Heart right ventricle (tissue), 16 donors: ENCODE measurements around the gene STK40. TPM values are rescaled to one million over a fixed set of nuclear protein-coding genes. Genes with fewer than 3 reads are reported as not detected.

ENCODE experiments used
- ATAC-seq, 8 donors: fragments of 200-7000 bp; cut with Tn5 transposase; one replicate each; pipeline ENCODE4 v1.9.1; 2020; ENCODE audit warnings: mild to moderate bottlenecking in 8 of 8, moderate library complexity in 8 of 8, moderate number of reproducible peaks in 1 of 8
- DNase-seq, 2 donors: peaks; one replicate each; pipeline ENCODE4 v3.0.0-alpha.2; 2020
- H3K27ac ChIP-seq, 10 donors: fragments of 200-600 bp; sonication (generic) in 2 of 10; one replicate each; pipeline versions ENCODE4 v1.5.0 to v1.8.0; 2020 to 2022; ENCODE audit warnings: mild to moderate bottlenecking in 3 of 10
- H3K27me3 ChIP-seq, 7 donors: fragments of 200-600 bp; one replicate each; pipeline ENCODE4 v1.8.0; 2021 to 2022; ENCODE audit warnings: mild to moderate bottlenecking in 2 of 7
- H3K36me3 ChIP-seq, 9 donors: fragments of 200-600 bp; sonication (generic) in 1 of 9; one replicate each; pipeline versions ENCODE4 v1.5.0 to v1.8.0; 2020 to 2022; ENCODE audit warnings: mild to moderate bottlenecking in 2 of 9
- H3K4me1 ChIP-seq, 9 donors: fragments of 200-600 bp; sonication (generic) in 1 of 9; one replicate each; pipeline versions ENCODE4 v1.5.0 to v1.8.0; 2020 to 2022; ENCODE audit warnings: mild to moderate bottlenecking in 4 of 9
- H3K4me3 ChIP-seq, 10 donors: fragments of 200-600 bp; sonication (generic) in 2 of 10; one replicate each; pipeline versions ENCODE4 v1.5.0 to v1.8.0; 2020 to 2022; ENCODE audit warnings: mild to moderate bottlenecking in 7 of 10, moderate library complexity in 2 of 10
- H3K9me3 ChIP-seq, 11 donors: fragments of 200-600 bp in 10 of 11; sonication (generic) in 2 of 11; one replicate each; pipeline versions ENCODE4 v1.5.0 to v1.8.0; 2013 to 2022; ENCODE audit warnings: mild to moderate bottlenecking in 2 of 11, control low read depth in 1 of 11, moderate library complexity in 1 of 11
- WGBS, 2 donors: extraction: QIAGEN DNeasy Blood & Tissue Kit; methylation state at CpG; one replicate each; pipeline ENCODE4 v1.1.7; 2013; ENCODE audit warnings: inconsistent platforms in 1 of 2; 5-methylcytosine and 5-hydroxymethylcytosine counted together
- intact Hi-C, 10 donors: fragments of 100-400 bp; cut with DNase I; formaldehyde crosslinking; loops; one replicate each; pipeline versions ENCODE4 v1.11.1 to v1.14.2; 2022
- polyA plus RNA-seq, 2 donors: library from polyadenylated mRNA; stranded (reverse); fragments of 200-250 nt; gene quantifications; one replicate each; pipeline ENCODE4 v1.2.3, GENCODE V29; 2013
- total RNA-seq, 10 donors: library from RNA; stranded (reverse); fragmentation: NEBNext Ultra II Directional in 3 of 10; extraction: Animal tissue kit (Norgen Biotek cat#: 25700) in 3 of 10; gene quantifications; one replicate each; pipeline versions ENCODE4 v1.2.1 to v1.2.4, GENCODE V29; 2021 to 2023
- TF ChIP-seq, protein P1 (sequence below), 9 donors: fragments of 200-600 bp; sonication (generic) in 2 of 9; IDR thresholded peaks; one replicate each; pipeline versions ENCODE4 v1.5.0 to v1.8.0; 2021 to 2022; ENCODE audit warnings: antibody characterized with exemption in 9 of 9, mild to moderate bottlenecking in 5 of 9, moderate library complexity in 1 of 9
- donor health status: Arrhythmogenic right ventricular cardiomyopathy.
- donor health status: ischemic (EF 13 %, LVEDD 7.1; RV severe dilation, severe dysfunction).
- donor health status: healthy with polysubstance abuse.
- donor health status: DM: no; HTN: yes; CAD: no.
- donor health status: DM: no; HTN: no; CAD: no.
- donor health status: ischemic (EF 25% LVEDD 6.9; RV normal size, moderate dysfunction).
- donor health status: ischemic (EF 25% LVEDD 5.7; RV mildly dilated, moderate dysfunction).
- donor health status: healthy.
- donor health status: DM: yes; HTN: yes; CAD: no.
- donor health status: Ischemic cardiomyopathy.
- donor health status: ischemic (EF 35%, LVEDD 5.7; RV mildly dilated, moderate dysfunction).
- donor health status: nonischemic (EF 11% LVEDD 7.7; RV severe dilation, severe dysfunction).
- donor health status: DM: yes; HTN: yes; CAD: no.
- donor health status: PGD.
- donor health status: ischemic (EF 29% LVEDD 5.4; RV normal size, mild dysfunction).
- donor health status: nonischemic (EF 23%, LVEDD 6.1; RV moderate dilation, normal function).

STK40 gene
- total and polyA plus RNA-seq, 12 donors: 15.5 to 81.6 (median 57.3) TPM

DNA sequence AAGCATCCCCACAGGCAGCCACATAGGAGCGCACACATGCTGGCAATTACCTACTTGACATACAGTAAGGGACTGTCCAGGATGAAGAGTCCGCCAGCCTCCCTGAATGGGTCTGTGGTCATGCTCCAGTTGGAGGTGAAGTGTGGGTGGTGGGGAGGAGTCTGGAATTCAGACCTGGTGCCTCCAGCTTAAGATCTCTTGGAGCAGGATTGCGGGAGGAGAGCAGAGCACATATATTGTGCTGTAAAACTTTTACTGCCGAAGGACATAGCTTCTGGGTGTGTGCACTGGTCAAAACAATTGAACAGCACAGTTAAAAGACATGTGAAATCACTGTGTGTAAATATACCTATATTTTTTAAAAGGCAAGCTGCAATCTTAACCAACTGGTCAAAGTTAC is 17.9 kb downstream of the STK40 start:
- H3K4me3 ChIP-seq: no peak overlapping the region

DNA sequence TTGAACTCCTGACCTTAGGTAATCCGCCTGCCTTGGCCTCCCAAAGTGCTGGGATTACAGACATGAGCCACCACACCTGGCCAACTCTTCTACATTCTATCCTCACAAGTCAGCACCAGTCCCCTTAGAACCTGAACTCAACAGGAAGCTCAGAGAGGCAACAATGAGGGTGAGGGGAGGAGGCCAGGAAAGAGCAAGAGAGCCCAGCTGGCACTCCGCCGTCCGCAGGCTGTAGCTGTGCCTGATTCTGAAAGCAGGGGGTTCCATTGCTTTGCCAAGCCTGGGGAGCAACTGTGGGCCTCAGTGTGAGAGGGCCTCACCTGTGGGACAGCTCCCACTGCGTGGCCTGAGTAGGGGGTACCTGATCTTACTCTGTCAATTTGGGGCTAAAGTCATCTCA is 18.7 kb downstream of the STK40 start:
- H3K27ac ChIP-seq: peak overlapping the region in 8 of 10 donors; percentile 15 to 83 (median 69)
- intact Hi-C loops: loop anchor here in 5 of 10 donors (5.0 to 10.0 kb wide), 4 partner anchors 40 to 62 kb away; partner anchors contain the start of genes SH3D21 (in 3 of the 5) and EVA1B (in 1 of the 5)

More for the DNA sequence above, 17.9 kb downstream of the STK40 start:
- Histone ChIP-seq H3K9me3 (no peaks in the 10 kb centered on the region), H3K36me3 (peaks cover 0 to 36% (median 0%) of the 10 kb centered on the region in 9 donors), H3K4me1 (peaks cover 27 to 78% (median 51%) of the 10 kb centered on the region in 9 donors), H3K27me3 (no peaks in the 10 kb centered on the region), H3K27ac (peak overlapping the region in 3 of 10 donors; percentile 70 to 83 (median 73))
- intact Hi-C loops: loop anchor here in 5 of 10 donors (5.0 to 10.0 kb wide), 4 partner anchors 40 to 63 kb away; partner anchors contain the start of genes SH3D21 (in 3 of the 5) and EVA1B (in 1 of the 5)
- no peak for DNase-seq
- WGBS, 2 donors: 94 to 96% methylated on average over 4 of the region's 4 CpGs
- TF ChIP-seq, protein P1, sequence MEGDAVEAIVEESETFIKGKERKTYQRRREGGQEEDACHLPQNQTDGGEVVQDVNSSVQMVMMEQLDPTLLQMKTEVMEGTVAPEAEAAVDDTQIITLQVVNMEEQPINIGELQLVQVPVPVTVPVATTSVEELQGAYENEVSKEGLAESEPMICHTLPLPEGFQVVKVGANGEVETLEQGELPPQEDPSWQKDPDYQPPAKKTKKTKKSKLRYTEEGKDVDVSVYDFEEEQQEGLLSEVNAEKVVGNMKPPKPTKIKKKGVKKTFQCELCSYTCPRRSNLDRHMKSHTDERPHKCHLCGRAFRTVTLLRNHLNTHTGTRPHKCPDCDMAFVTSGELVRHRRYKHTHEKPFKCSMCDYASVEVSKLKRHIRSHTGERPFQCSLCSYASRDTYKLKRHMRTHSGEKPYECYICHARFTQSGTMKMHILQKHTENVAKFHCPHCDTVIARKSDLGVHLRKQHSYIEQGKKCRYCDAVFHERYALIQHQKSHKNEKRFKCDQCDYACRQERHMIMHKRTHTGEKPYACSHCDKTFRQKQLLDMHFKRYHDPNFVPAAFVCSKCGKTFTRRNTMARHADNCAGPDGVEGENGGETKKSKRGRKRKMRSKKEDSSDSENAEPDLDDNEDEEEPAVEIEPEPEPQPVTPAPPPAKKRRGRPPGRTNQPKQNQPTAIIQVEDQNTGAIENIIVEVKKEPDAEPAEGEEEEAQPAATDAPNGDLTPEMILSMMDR (IDR thresholded peaks at IDR 0.05): no peak
- no peak for ATAC-seq

DNA sequence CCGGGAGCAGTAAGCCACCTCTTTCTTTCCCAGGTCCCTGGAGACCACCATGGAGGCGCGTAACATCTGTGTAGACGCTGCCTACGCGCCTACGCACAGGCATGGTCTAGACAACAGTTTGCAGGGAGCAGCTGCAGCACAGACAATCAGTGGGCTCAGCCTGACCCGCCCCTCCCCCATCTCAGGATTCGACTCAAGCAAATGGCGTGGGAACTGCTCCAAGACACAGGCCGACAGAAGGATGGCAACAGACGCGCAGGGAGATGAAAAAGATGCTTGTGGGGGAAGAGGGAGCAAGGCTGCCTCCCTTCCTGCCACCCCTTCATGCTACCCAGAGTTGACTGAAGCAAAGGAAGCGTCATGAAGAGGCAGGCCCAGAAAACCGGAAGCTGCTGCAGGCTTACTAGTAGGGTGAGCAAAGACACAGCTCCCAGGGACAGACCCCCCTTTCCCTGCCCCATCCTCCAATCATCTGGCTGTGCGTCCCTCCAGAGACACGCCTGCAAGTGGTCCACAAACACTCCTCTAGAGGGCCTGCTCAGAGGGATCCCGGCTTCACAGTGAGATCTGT is 19.5 kb downstream of the STK40 start:
- intact Hi-C loops: loop anchor here in 5 of 10 donors (5.0 to 10.0 kb wide), 4 partner anchors 39 to 61 kb away; partner anchors contain the start of genes SH3D21 (in 3 of the 5) and EVA1B (in 1 of the 5)
- Histone ChIP-seq H3K4me3 (no peak overlapping the region), H3K4me1 (peaks cover 11 to 61% (median 35%) of the 10 kb centered on the region in 9 donors), H3K9me3 (no peaks in the 10 kb centered on the region), H3K27me3 (no peaks in the 10 kb centered on the region), H3K36me3 (peaks cover 0 to 47% (median 0%) of the 10 kb centered on the region in 9 donors), H3K27ac (peak overlapping the region in 9 of 10 donors; percentile 51 to 83 (median 68))
- ATAC-seq: peak; percentile 43 to 75 (median 68)
- 45 to 54% methylated on average over 18 of the region's 18 CpGs for WGBS, 2 donors
- DNase-seq: peak in 1 of 2 donors; percentile 72
- TF ChIP-seq, protein P1 (IDR thresholded peaks at IDR 0.05): peak in 2 of 9 donors; percentile 7 to 28

More for the DNA sequence above, 18.7 kb downstream of the STK40 start:
- WGBS, 2 donors: 62 to 74% methylated on average over 5 of the region's 5 CpGs
- DNase-seq: no peak
- Histone ChIP-seq H3K9me3 (no peaks in the 10 kb centered on the region), H3K36me3 (peaks cover 0 to 38% (median 0%) of the 10 kb centered on the region in 9 donors), H3K4me3 (no peak overlapping the region), H3K27me3 (no peaks in the 10 kb centered on the region), H3K4me1 (peaks cover 20 to 70% (median 44%) of the 10 kb centered on the region in 9 donors)
- ATAC-seq: no peak
- TF ChIP-seq, protein P1 (IDR thresholded peaks at IDR 0.05): no peak

DNA sequence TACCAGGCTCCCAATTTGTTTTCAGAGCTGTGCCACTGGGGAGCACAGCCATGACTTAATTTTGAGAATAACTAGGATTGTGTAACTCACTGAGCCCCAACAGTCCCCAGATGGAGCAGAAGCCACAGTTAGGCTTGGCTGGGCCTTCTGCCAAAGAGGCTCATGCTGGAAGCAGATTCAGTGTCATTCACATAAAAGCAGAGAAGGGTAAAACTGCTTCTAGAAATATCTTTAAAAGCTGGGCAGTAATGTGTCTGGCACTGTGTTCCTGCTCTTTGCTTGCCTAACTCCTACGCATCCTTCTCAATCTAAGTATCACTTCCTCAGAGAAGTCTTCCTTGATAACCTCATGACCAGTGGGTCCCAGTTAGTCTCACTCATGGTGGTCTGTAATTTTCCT is 20.3 kb downstream of the STK40 start:
- peak overlapping the region in 8 of 10 donors; percentile 51 to 83 (median 69) for H3K27ac ChIP-seq
- ATAC-seq: peak in 7 of 8 donors; percentile 30 to 51 (median 43)
- no peaks in the 10 kb centered on the region for H3K9me3 ChIP-seq
- peaks cover 11 to 56% (median 35%) of the 10 kb centered on the region in 9 donors for H3K4me1 ChIP-seq
- peaks cover 0 to 53% (median 4%) of the 10 kb centered on the region in 9 donors for H3K36me3 ChIP-seq
- intact Hi-C loops: loop anchor here in 5 of 10 donors (5.0 to 10.0 kb wide), 4 partner anchors 38 to 61 kb away; partner anchors contain the start of genes SH3D21 (in 3 of the 5) and EVA1B (in 1 of the 5)
- TF ChIP-seq, protein P1 (IDR thresholded peaks at IDR 0.05): no peak
- no peak overlapping the region for H3K4me3 ChIP-seq
- WGBS, 2 donors: 61 to 71% methylated on average over 1 of the region's 1 CpG
- no peaks in the 10 kb centered on the region for H3K27me3 ChIP-seq
- peak; percentile 62 to 67 for DNase-seq
